Endodermal cell (in vitro differentiated cells): ENCODE data around the gene SLC12A2. TPM values are rescaled to one million over a fixed set of nuclear protein-coding genes. Genes with fewer than 3 reads are reported as not detected.

Experiments used
- DNase-seq: peaks from one replicate; pipeline ENCODE4 v3.0.0-alpha.2; 2017
- H3K27ac ChIP-seq: 2 replicates; pipeline ENCODE4 v1.5.1; 2013; ENCODE audit warnings: mild to moderate bottlenecking, low read depth, low read length, moderate library complexity
- H3K27me3 ChIP-seq: 2 replicates; pipeline ENCODE4 v1.6.1; 2013; ENCODE audit warnings: mild to moderate bottlenecking, low read length, moderate library complexity; ENCODE audit not compliant: insufficient read depth, control insufficient read depth, poor library complexity, severe bottlenecking
- H3K36me3 ChIP-seq: 2 replicates; pipeline ENCODE4 v1.7.0; 2013; ENCODE audit warnings: mild to moderate bottlenecking, low read length, moderate library complexity; ENCODE audit not compliant: control insufficient read depth, insufficient read depth
- H3K4me1 ChIP-seq: one replicate; pipeline ENCODE4 v1.7.0; 2013; ENCODE audit warnings: low read length; ENCODE audit not compliant: control insufficient read depth, insufficient read depth
- H3K4me3 ChIP-seq: 2 replicates; pipeline ENCODE4 v1.5.1; 2013; ENCODE audit warnings: mild to moderate bottlenecking, low read length, moderate library complexity
- H3K9ac ChIP-seq: 2 replicates; pipeline ENCODE4 v1.6.1; 2013; ENCODE audit warnings: mild to moderate bottlenecking, low read length, moderate library complexity; ENCODE audit not compliant: poor library complexity, severe bottlenecking; ENCODE audit errors: extremely low read depth
- H3K9me3 ChIP-seq: 2 replicates; pipeline ENCODE4 v1.6.1; 2013; ENCODE audit warnings: mild to moderate bottlenecking, low read length, moderate library complexity; ENCODE audit not compliant: control insufficient read depth
- H3K27ac Mint-ChIP-seq: 2 replicates; pipeline ENCODE4 v1.8.0; 2020; ENCODE audit warnings: mixed read lengths
- H3K27me3 Mint-ChIP-seq: 2 replicates; pipeline ENCODE4 v1.8.0; 2021; ENCODE audit warnings: mild to moderate bottlenecking, mixed read lengths; ENCODE audit not compliant: insufficient read depth
- H3K36me3 Mint-ChIP-seq: 2 replicates; pipeline ENCODE4 v1.8.0; 2020; ENCODE audit warnings: low read depth, mixed read lengths
- H3K4me1 Mint-ChIP-seq: 2 replicates; pipeline ENCODE4 v1.8.0; 2020; ENCODE audit warnings: mixed read lengths
- H3K4me3 Mint-ChIP-seq: 2 replicates; pipeline ENCODE4 v1.8.0; 2020; ENCODE audit warnings: mild to moderate bottlenecking, moderate library complexity, mixed read lengths
- H3K9me3 Mint-ChIP-seq: 2 replicates; pipeline ENCODE4 v1.8.0; 2020; ENCODE audit warnings: mild to moderate bottlenecking, mixed read lengths
- CTCF ChIP-seq: fragments of 200-600 bp; sonication (generic); conservative IDR thresholded peaks from 2 replicates; pipeline ENCODE4 v1.5.0; 2021; ENCODE audit warnings: antibody characterized with exemption, mild to moderate bottlenecking
- WGBS, 2 experiments: methylation state at CpG; one replicate each; pipeline versions ENCODE4 v1.1.5 to v1.1.7; 2013; ENCODE audit warnings: missing lambda C conversion rate in 2 of 2, mixed read lengths in 1 of 2; ENCODE audit not compliant: insufficient coverage in 1 of 2, insufficient read length in 1 of 2; 5-methylcytosine and 5-hydroxymethylcytosine counted together
- total RNA-seq, 2 donors: library from RNA; stranded (reverse); fragmentation: NEBNext Ultra II Directional in 1 of 2; extraction: Animal tissue kit (Norgen Biotek cat#: 25700) in 1 of 2; gene quantifications; 2 replicates in 1 of 2; 3 replicates in 1 of 2; pipeline ENCODE4 v1.2.1, GENCODE V29; 2021

The SLC12A2 gene
- total RNA-seq, 2 donors from 2014 or later: 16.7 to 25.1 TPM

GRCh38 chr5:128208436-128208835 is 124.9 kb downstream of the SLC12A2 start:
- Histone ChIP-seq H3K9me3 (no peaks in the 10 kb centered on the region), H3K4me3 (no peak overlapping the region), H3K9ac (no peak overlapping the region), H3K36me3 (no peaks in the 10 kb centered on the region), H3K27me3 (no peaks in the 10 kb centered on the region), H3K4me1 (no peaks in the 10 kb centered on the region), H3K27ac (no peak overlapping the region)
- H3K4me3 Mint-ChIP-seq: no peak overlapping the region
- no peaks in the 10 kb centered on the region for H3K9me3 Mint-ChIP-seq
- H3K4me1 Mint-ChIP-seq: peaks cover 2% of the 10 kb centered on the region
- peaks cover 10% of the 10 kb centered on the region for H3K27me3 Mint-ChIP-seq
- H3K27ac Mint-ChIP-seq: no peak overlapping the region
- H3K36me3 Mint-ChIP-seq: no peaks in the 10 kb centered on the region
- DNase-seq: no peak
- TF ChIP-seq CTCF: no peak

GRCh38 chr5:128212191-128212806 is 128.7 kb downstream of the SLC12A2 start:
- Histone ChIP-seq H3K4me1 (no peaks in the 10 kb centered on the region), H3K9ac (no peak overlapping the region), H3K36me3 (no peaks in the 10 kb centered on the region), H3K9me3 (no peaks in the 10 kb centered on the region), H3K27ac (no peak overlapping the region), H3K27me3 (no peaks in the 10 kb centered on the region), H3K4me3 (no peak overlapping the region)
- TF ChIP-seq CTCF: no peak
- Mint-ChIP-seq H3K36me3 (no peaks in the 10 kb centered on the region), H3K4me1 (peaks cover 8% of the 10 kb centered on the region), H3K27me3 (peaks cover 3% of the 10 kb centered on the region), H3K27ac (no peak overlapping the region), H3K9me3 (no peaks in the 10 kb centered on the region), H3K4me3 (no peak overlapping the region)
- 86 to 91% methylated on average over 2 to 5 of the region's 5 CpGs for WGBS, 2 experiments
- DNase-seq: no peak

- Histone ChIP-seq H3K9ac (no peak overlapping the region), H3K4me3 (no peak overlapping the region), H3K27ac (no peak overlapping the region), H3K27me3 (no peaks in the 10 kb centered on the region), H3K36me3 (no peaks in the 10 kb centered on the region), H3K9me3 (no peaks in the 10 kb centered on the region), H3K4me1 (no peaks in the 10 kb centered on the region)
- peaks cover 8% of the 10 kb centered on the region for H3K4me1 Mint-ChIP-seq
- H3K27me3 Mint-ChIP-seq: peaks cover 3% of the 10 kb centered on the region
- 0 to 15% methylated on average over 1 to 4 of the region's 4 CpGs for WGBS, 2 experiments
- peak; percentile 94 for TF ChIP-seq CTCF
- H3K36me3 Mint-ChIP-seq: no peaks in the 10 kb centered on the region
- no peaks in the 10 kb centered on the region for H3K9me3 Mint-ChIP-seq
- DNase-seq: peak; percentile 83
- H3K27ac Mint-ChIP-seq: no peak overlapping the region
- H3K4me3 Mint-ChIP-seq: no peak overlapping the region
Measured at GRCh38 chr5:128213340-128213739, 129.8 kb downstream of the SLC12A2 start.
